CD14-positive monocyte (primary cell): ENCODE measurements around the gene CUX1. TPM values are rescaled to one million over a fixed set of nuclear protein-coding genes. Genes with fewer than 3 reads are reported as not detected.
"Not testable (repeated sequence)": the region's sequence is repeated elsewhere in the genome, so short reads cannot be mapped to it uniquely, and the experiment has no call there.

Source experiments
- DNase-seq, 3 donors: peaks; one replicate each; pipeline ENCODE4 v3.0.0-alpha.2; 2011 to 2022
- H2AFZ ChIP-seq: 2 replicates; pipeline ENCODE4 v1.6.0; 2012; ENCODE audit warnings: mild to moderate bottlenecking, low read depth, low read length, inconsistent platforms; ENCODE audit not compliant: insufficient read depth, poor library complexity, severe bottlenecking
- H3K27ac ChIP-seq, 2 donors: 1 replicate in 1 of 2; 2 replicates in 1 of 2; pipeline ENCODE4 v1.5.1; 2012 to 2013; ENCODE audit warnings: low read length in 2 of 2, control low read depth in 1 of 2, inconsistent platforms in 1 of 2, low read depth in 1 of 2, mild to moderate bottlenecking in 1 of 2
- H3K27me3 ChIP-seq, 2 donors: one replicate each; pipeline versions ENCODE4 v1.6.0 to v1.6.1; 2011 to 2013; ENCODE audit warnings: low read length in 2 of 2; ENCODE audit not compliant: control insufficient read depth in 2 of 2, insufficient read depth in 2 of 2
- H3K36me3 ChIP-seq, 2 donors: replicated peaks in 1 of 2; 1 replicate in 1 of 2; 2 replicates in 1 of 2; pipeline versions ENCODE4 v1.5.1 to v1.6.1; 2012 to 2013; ENCODE audit warnings: low read length in 2 of 2, control low read depth in 1 of 2, inconsistent platforms in 1 of 2, mild to moderate bottlenecking in 1 of 2; ENCODE audit not compliant: insufficient read depth in 2 of 2, control insufficient read depth in 1 of 2
- H3K4me1 ChIP-seq, 2 donors: 1 replicate in 1 of 2; 2 replicates in 1 of 2; pipeline versions ENCODE4 v1.5.1 to v1.6.1; 2012 to 2013; ENCODE audit warnings: low read length in 2 of 2, control low read depth in 1 of 2, inconsistent platforms in 1 of 2, mild to moderate bottlenecking in 1 of 2, moderate library complexity in 1 of 2; ENCODE audit not compliant: insufficient read depth in 2 of 2, control insufficient read depth in 1 of 2
- H3K4me2 ChIP-seq: replicated peaks from 2 replicates; pipeline ENCODE3; 2012; ENCODE audit warnings: low read length, moderate library complexity, mild to moderate bottlenecking; ENCODE audit not compliant: poor library complexity, severe bottlenecking; ENCODE audit errors: extremely low read depth
- H3K4me3 ChIP-seq, 3 experiments: fragments of 200-600 bp in 1 of 3; sonication (generic) in 1 of 3; replicated peaks in 1 of 3; 1 replicate in 2 of 3; 2 replicates in 1 of 3; pipeline ENCODE4 v1.5.1; 2011 to 2013; ENCODE audit warnings: low read length in 3 of 3, mild to moderate bottlenecking in 3 of 3, control low read depth in 2 of 3, low read depth in 2 of 3, inconsistent platforms in 1 of 3, moderate library complexity in 1 of 3
- H3K79me2 ChIP-seq: 2 replicates; pipeline ENCODE4 v1.6.0; 2012; ENCODE audit warnings: mild to moderate bottlenecking, control low read depth, inconsistent platforms, low read length, moderate library complexity; ENCODE audit not compliant: insufficient read depth
- H3K9ac ChIP-seq: 2 replicates; pipeline ENCODE4 v1.6.0; 2017; ENCODE audit warnings: low read length, mild to moderate bottlenecking; ENCODE audit not compliant: insufficient read depth, poor library complexity, severe bottlenecking
- H3K9me3 ChIP-seq, 2 donors: replicated peaks in 1 of 2; 1 replicate in 1 of 2; 2 replicates in 1 of 2; pipeline versions ENCODE4 v1.5.1 to v1.6.1; 2012 to 2013; ENCODE audit warnings: low read length in 2 of 2, control low read depth in 1 of 2; ENCODE audit not compliant: control insufficient read depth in 1 of 2, insufficient read depth in 1 of 2
- H4K20me1 ChIP-seq: 2 replicates; pipeline ENCODE4 v1.6.0; 2012; ENCODE audit warnings: mild to moderate bottlenecking, low read length, control low read depth, moderate library complexity; ENCODE audit not compliant: insufficient read depth
- H3K27ac Mint-ChIP-seq, 7 donors: one replicate each; pipeline ENCODE4 v1.8.0; 2020; ENCODE audit warnings: mild to moderate bottlenecking in 7 of 7, mixed read lengths in 7 of 7, moderate library complexity in 6 of 7, inconsistent platforms in 2 of 7
- H3K27me3 Mint-ChIP-seq, 3 donors: one replicate each; pipeline ENCODE4 v1.8.0; 2021 to 2022; ENCODE audit warnings: low read depth in 3 of 3, mild to moderate bottlenecking in 3 of 3, mixed read lengths in 3 of 3, moderate library complexity in 3 of 3, inconsistent platforms in 1 of 3
- H3K36me3 Mint-ChIP-seq, 2 donors: one replicate each; pipeline ENCODE4 v1.8.0; 2020; ENCODE audit warnings: mixed read lengths in 2 of 2, inconsistent platforms in 1 of 2, mild to moderate bottlenecking in 1 of 2
- H3K4me1 Mint-ChIP-seq: one replicate; pipeline ENCODE4 v1.8.0; 2020; ENCODE audit warnings: mild to moderate bottlenecking, mixed read lengths
- H3K4me3 Mint-ChIP-seq, 2 donors: one replicate each; pipeline ENCODE4 v1.8.0; 2020; ENCODE audit warnings: mild to moderate bottlenecking in 2 of 2, mixed read lengths in 2 of 2, moderate library complexity in 1 of 2
- H3K9me3 Mint-ChIP-seq, 7 donors: one replicate each; pipeline ENCODE4 v1.8.0; 2020 to 2022; ENCODE audit warnings: mixed read lengths in 7 of 7, mild to moderate bottlenecking in 6 of 7, moderate library complexity in 6 of 7, inconsistent platforms in 2 of 7
- CTCF ChIP-seq: fragments of 200-600 bp; IDR thresholded peaks from one replicate; pipeline ENCODE4 v1.8.0; 2022; ENCODE audit warnings: antibody characterized with exemption, mild to moderate bottlenecking
- WGBS: methylation state at CpG from one replicate; pipeline ENCODE4 v1.1.5; 2013; ENCODE audit warnings: missing lambda C conversion rate; ENCODE audit not compliant: insufficient coverage; 5-methylcytosine and 5-hydroxymethylcytosine counted together
- intact Hi-C, 2 donors: fragments of 100-400 bp; cut with micrococcal nuclease; formaldehyde crosslinking; loops; one replicate each; pipeline versions ENCODE4 v1.15.0 to v1.15.1; 2023
- polyA plus RNA-seq, 3 donors: library from polyadenylated mRNA; depleted of rRNA in 1 of 3; unstranded in 2 of 3; stranded (reverse) in 1 of 3; fragments of 300-500 nt in 2 of 3; fragments of >200 nt in 1 of 3; fragmentation: Illumina TruSeq in 2 of 3; gene quantifications; 1 replicate in 2 of 3; 2 replicates in 1 of 3; pipeline ENCODE4 v1.2.3, GENCODE V29; 2012 to 2021

Gene CUX1
- polyA plus RNA-seq, 3 donors, result 17.6 to 38.0 (median 28.0) TPM

GRCh38 chr7:102227371-102227770 is 409.9 kb downstream of the CUX1 start:
- peaks cover 54 to 84% of the 10 kb centered on the region in 2 donors for H3K36me3 Mint-ChIP-seq
- Histone ChIP-seq H3K4me3 (no peak overlapping the region), H3K79me2 (no peaks in the 10 kb centered on the region), H3K9me3 (no peaks in the 10 kb centered on the region), H3K36me3 (peaks cover 38 to 81% of the 10 kb centered on the region in 2 donors), H3K27ac (no peak overlapping the region), H3K9ac (no peak overlapping the region), H3K27me3 (no peaks in the 10 kb centered on the region), H4K20me1 (peaks cover 16% of the 10 kb centered on the region), H3K4me1 (no peaks in the 10 kb centered on the region), H2AFZ (no peak overlapping the region), H3K4me2 (no peak overlapping the region)
- no peaks in the 10 kb centered on the region for H3K27me3 Mint-ChIP-seq
- TF ChIP-seq CTCF, result no peak
- no peaks in the 10 kb centered on the region for H3K4me1 Mint-ChIP-seq
- no peaks in the 10 kb centered on the region for H3K9me3 Mint-ChIP-seq
- peak overlapping the region in 1 of 7 donors; percentile 50 for H3K27ac Mint-ChIP-seq
- 98% methylated on average over 18 of the region's 18 CpGs for WGBS
- H3K4me3 Mint-ChIP-seq, result no peak overlapping the region
- no peak for DNase-seq
- intact Hi-C loops, result no loop called here

- no peak for TF ChIP-seq CTCF
- DNase-seq, result no peak
- H3K36me3 Mint-ChIP-seq, result peaks cover 57 to 92% of the 10 kb centered on the region in 2 donors
- Histone ChIP-seq H3K4me2 (no peak overlapping the region), H3K4me1 (no peaks in the 10 kb centered on the region), H3K27ac (no peak overlapping the region), H3K36me3 (peaks cover 44 to 95% of the 10 kb centered on the region in 2 donors), H3K79me2 (no peaks in the 10 kb centered on the region), H4K20me1 (peaks cover 16% of the 10 kb centered on the region), H3K27me3 (no peaks in the 10 kb centered on the region), H2AFZ (no peak overlapping the region), H3K9me3 (no peaks in the 10 kb centered on the region), H3K9ac (no peak overlapping the region), H3K4me3 (no peak overlapping the region)
- no peak overlapping the region for H3K27ac Mint-ChIP-seq
- no peak overlapping the region for H3K4me3 Mint-ChIP-seq
- no peaks in the 10 kb centered on the region for H3K9me3 Mint-ChIP-seq
- H3K27me3 Mint-ChIP-seq, result no peaks in the 10 kb centered on the region
- 91% methylated on average over 7 of the region's 12 CpGs for WGBS
- H3K4me1 Mint-ChIP-seq, result no peaks in the 10 kb centered on the region
- intact Hi-C loops, result no loop called here
Measured at GRCh38 chr7:102228935-102229334, 411.5 kb downstream of the CUX1 start.

GRCh38 chr7:102230162-102230561 is 412.7 kb downstream of the CUX1 start:
- H3K27me3 Mint-ChIP-seq, H3K4me1 Mint-ChIP-seq, H3K27ac ChIP-seq, H3K4me3 ChIP-seq, H3K4me2 ChIP-seq, H3K79me2 ChIP-seq, DNase-seq, H3K27me3 ChIP-seq, H3K4me3 Mint-ChIP-seq, H3K9ac ChIP-seq, H3K9me3 Mint-ChIP-seq, H4K20me1 ChIP-seq, H3K4me1 ChIP-seq, H2AFZ ChIP-seq, H3K9me3 ChIP-seq: not testable (repeated sequence)
- WGBS, result no CpG with 5 or more reads among the region's 5 CpGs
- intact Hi-C loops, result loop anchor here in 1 of 2 donors (10.0 kb wide), 1 partner anchor 625 kb away; no protein-coding TSS in a partner anchor
- peaks cover 57 to 93% of the 10 kb centered on the region in 2 donors for H3K36me3 Mint-ChIP-seq
- H3K36me3 ChIP-seq, result peaks cover 57 to 97% of the 10 kb centered on the region in 2 donors
- peak overlapping the region in 1 of 7 donors; percentile 15 for H3K27ac Mint-ChIP-seq
